ENCODE data around the gene TESPA1. TPM values are rescaled to one million over a fixed set of nuclear protein-coding genes. Genes with fewer than 3 reads are reported as not detected.

The TESPA1 gene
- total and polyA plus RNA-seq, 9 of the 15 experiments (the other 6 are each of a cell fraction or from before 2014, with no cell fraction given) = 0.72 to 7.1 (median 2.4) TPM

DNA sequence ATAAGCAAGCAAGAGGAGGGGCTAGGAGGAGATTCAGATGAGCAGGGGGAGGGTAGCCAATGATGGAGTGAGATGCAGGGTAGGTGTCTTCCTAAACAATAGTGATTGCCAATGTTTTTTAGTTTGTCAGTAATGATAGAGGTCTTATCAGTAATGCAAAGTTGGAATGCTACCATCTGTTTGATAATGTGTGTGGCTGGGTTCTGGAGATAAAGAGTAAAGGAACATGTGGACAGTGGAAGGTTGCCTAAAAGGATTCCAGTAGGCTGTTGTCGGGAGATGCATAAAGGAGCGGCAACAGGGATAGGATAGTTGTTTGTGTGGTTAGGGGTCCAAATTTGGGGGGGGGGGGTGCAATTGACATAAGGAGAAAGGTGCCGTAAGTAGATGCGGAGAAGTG is 52.5 kb downstream of the TESPA1 start:
- Histone ChIP-seq H3K27me3 (ENCODE audit: control insufficient read depth in 2 of 2, insufficient read depth in 2 of 2, low read length in 2 of 2) (no peaks in the 10 kb centered on the region), H3K36me3 (ENCODE audit: control insufficient read depth, insufficient read depth, low read length) (no peaks in the 10 kb centered on the region), H3K27ac (ENCODE audit: extremely low read depth, low read depth, low read length) (no peak overlapping the region; the same call in 2 of the 3 replicates), H4K20me1 (replicated peaks; ENCODE audit: control insufficient read depth, insufficient read depth, low read length) (no peaks in the 10 kb centered on the region), H2AFZ (ENCODE audit: low read depth, low read length) (peak overlapping the region; percentile 7; the same call in 1 of the 2 replicates), H3K4me2 (ENCODE audit: insufficient read depth, low read length) (peak overlapping the region; percentile 28; the same call in 1 of the 2 replicates), H3K9me3 (replicated peaks; ENCODE audit: control insufficient read depth, insufficient read depth, low read depth, low read length) (peaks cover 4% of the 10 kb centered on the region), H3K9me1 (ENCODE audit: control insufficient read depth, insufficient read depth, low read length) (no peaks in the 10 kb centered on the region), H3K9ac (ENCODE audit: insufficient read depth in 1 of 2, low read depth in 2 of 2, low read length in 2 of 2) (no peak overlapping the region), H3K4me3 (no peak overlapping the region), H3K4me1 (replicated peaks in 1 of 2; ENCODE audit: control insufficient read depth in 2 of 2, insufficient read depth in 2 of 2, low read length in 2 of 2) (peaks cover 0 to 29% of the 10 kb centered on the region in 2 experiments; a peak in 3 of 5 replicates), H3K79me2 (ENCODE audit: control insufficient read depth, insufficient read depth, low read length) (no peaks in the 10 kb centered on the region)
- intact Hi-C loops (cut with micrococcal nuclease) = no loop called here
- ATAC-seq (no peak), DNase-seq (ENCODE audit: extremely low read depth in 1 of 4, low spot score in 3 of 4) (peak in 1 of 4 experiments; percentile 31), FAIRE-seq (no peak)
- CTCF ChIA-PET (ENCODE audit: low intra/inter-chr PET ratio) = no interaction called here
- in situ Hi-C loops (cut with MboI) = no loop called here
- BruUV-seq (replicated peaks) = no TSS peak
- 48% methylated on average over 4 of the region's 4 CpGs for WGBS (ENCODE audit: insufficient coverage, low coverage, missing lambda C conversion rate)
- POLR2A ChIA-PET = interaction anchor here (0.8 kb wide), 1 partner anchor 15 kb away, joined by 3 read pairs; no protein-coding TSS in a partner anchor
- TF ChIP-seq ARID1B (IDR thresholded peaks at IDR 0.05) (peak; percentile 86), DIDO1 (tag; IDR thresholded peaks at IDR 0.05; ENCODE audit: low read depth) (no peak), KLF10 (CRISPR knock-in tag; IDR thresholded peaks at IDR 0.05) (no peak), CBFA2T2 (conservative IDR thresholded peaks at IDR 0.05) (peak; percentile 85), LCOR (CRISPR knock-in tag; IDR thresholded peaks at IDR 0.05) (no peak), SMAD3 (CRISPR knock-in tag; conservative IDR thresholded peaks at IDR 0.05) (0 out of 2 replicates have a peak, but pooled peaks have one; percentile 20), TEAD1 (CRISPR knock-in tag; IDR thresholded peaks at IDR 0.05) (peak in 1 of 2 experiments; percentile 74; a peak in 2 of 4 replicates), NR3C1 (CRISPR knock-in tag; IDR thresholded peaks at IDR 0.05) (no peak), KAT8 (IDR thresholded peaks at IDR 0.05; ENCODE audit: low read depth) (no peak), ZNF589 (CRISPR knock-in tag; IDR thresholded peaks at IDR 0.05; ENCODE audit: low read depth) (no peak), TCF3 (CRISPR knock-in tag; IDR thresholded peaks at IDR 0.05) (peak; percentile 72), SMAD4 (CRISPR knock-in tag; conservative IDR thresholded peaks at IDR 0.05) (0 out of 2 replicates have a peak, but pooled peaks have one; percentile 18)
- TF ChIP-seq, protein P1, sequence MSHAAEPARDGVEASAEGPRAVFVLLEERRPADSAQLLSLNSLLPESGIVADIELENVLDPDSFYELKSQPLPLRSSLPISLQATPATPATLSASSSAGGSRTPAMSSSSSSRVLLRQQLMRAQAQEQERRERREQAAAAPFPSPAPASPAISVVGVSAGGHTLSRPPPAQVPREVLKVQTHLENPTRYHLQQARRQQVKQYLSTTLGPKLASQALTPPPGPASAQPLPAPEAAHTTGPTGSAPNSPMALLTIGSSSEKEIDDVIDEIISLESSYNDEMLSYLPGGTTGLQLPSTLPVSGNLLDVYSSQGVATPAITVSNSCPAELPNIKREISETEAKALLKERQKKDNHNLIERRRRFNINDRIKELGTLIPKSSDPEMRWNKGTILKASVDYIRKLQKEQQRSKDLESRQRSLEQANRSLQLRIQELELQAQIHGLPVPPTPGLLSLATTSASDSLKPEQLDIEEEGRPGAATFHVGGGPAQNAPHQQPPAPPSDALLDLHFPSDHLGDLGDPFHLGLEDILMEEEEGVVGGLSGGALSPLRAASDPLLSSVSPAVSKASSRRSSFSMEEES (CRISPR knock-in tag; IDR thresholded peaks at IDR 0.05) = no peak
- TF ChIP-seq, protein P2, sequence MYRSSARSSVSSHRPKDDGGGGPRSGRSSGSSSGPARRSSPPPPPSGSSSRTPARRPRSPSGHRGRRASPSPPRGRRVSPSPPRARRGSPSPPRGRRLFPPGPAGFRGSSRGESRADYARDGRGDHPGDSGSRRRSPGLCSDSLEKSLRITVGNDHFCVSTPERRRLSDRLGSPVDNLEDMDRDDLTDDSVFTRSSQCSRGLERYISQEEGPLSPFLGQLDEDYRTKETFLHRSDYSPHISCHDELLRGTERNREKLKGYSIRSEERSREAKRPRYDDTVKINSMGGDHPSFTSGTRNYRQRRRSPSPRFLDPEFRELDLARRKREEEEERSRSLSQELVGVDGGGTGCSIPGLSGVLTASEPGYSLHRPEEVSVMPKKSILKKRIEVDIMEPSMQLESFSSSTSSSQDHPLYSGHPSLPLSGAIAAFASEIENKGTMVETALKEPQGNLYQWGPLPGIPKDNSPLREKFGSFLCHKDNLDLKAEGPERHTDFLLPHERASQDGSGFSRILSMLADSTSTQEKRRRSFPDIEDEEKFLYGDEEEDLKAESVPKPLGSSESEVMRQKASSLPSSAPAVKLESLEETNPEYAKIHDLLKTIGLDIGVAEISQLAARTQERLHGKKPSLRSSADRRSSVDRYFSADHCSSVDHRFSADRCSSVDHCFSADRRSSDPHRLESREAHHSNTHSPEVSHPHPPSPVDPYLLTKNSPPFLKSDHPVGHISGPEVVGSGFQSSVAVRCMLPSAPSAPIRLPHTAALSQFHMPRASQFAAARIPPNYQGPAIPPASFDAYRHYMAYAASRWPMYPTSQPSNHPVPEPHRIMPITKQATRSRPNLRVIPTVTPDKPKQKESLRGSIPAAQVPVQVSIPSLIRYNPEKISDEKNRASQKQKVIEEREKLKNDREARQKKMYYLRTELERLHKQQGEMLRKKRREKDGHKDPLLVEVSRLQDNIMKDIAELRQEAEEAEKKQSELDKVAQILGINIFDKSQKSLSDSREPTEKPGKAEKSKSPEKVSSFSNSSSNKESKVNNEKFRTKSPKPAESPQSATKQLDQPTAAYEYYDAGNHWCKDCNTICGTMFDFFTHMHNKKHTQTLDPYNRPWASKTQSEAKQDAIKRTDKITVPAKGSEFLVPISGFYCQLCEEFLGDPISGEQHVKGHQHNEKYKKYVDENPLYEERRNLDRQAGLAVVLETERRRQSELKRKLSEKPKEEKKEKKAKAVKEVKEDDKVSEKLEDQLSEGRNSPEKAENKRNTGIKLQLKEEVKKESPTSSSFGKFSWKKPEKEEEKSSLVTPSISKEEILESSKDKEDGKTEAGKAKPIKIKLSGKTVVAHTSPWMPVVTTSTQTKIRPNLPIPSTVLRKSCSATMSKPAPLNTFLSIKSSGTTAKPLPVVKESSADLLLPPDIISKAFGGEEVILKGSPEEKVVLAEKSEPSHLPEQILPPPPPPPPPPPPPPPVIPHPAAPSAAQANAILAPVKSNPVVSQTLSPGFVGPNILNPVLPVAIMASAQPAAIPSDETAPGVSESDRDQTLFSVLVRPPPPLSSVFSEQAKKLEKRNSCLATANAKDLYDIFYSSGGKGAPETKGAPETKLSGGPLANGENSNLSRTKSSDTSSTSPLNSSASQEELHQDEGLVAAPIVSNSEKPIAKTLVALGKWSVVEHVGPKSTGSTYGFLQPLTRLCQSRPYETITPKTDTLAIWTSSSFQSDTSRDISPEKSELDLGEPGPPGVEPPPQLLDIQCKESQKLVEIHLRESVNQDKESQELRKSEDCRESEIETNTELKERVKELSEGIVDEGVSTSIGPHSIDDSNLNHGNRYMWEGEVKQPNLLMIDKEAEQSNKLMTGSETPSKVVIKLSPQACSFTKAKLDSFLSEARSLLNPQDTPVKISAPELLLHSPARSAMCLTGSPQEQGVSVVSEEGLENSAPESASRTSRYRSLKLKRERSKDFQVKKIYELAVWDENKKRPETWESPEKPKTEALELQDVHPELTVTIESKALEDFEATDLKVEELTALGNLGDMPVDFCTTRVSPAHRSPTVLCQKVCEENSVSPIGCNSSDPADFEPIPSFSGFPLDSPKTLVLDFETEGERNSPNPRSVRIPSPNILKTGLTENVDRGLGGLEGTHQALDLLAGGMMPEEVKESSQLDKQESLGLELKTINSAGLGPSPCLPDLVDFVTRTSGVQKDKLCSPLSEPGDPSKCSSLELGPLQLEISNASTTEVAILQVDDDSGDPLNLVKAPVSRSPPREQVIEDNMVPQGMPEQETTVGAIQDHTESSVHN (IDR thresholded peaks at IDR 0.05; ENCODE audit: borderline replicate concordance in 1 of 2, low read depth in 1 of 2) = no peak
